Left colon (tissue), 2 donors: ENCODE results near the gene TRAPPC11. TPM values are rescaled to one million over a fixed set of nuclear protein-coding genes. Genes with fewer than 3 reads are reported as not detected.

Experiments
- ATAC-seq: fragments of 200-7000 bp; cut with Tn5 transposase; one replicate; pipeline ENCODE4 v1.9.1; 2020; ENCODE audit warnings: mild to moderate bottlenecking, moderate library complexity
- DNase-seq, 2 donors: peaks; one replicate each; pipeline ENCODE4 v3.0.0-alpha.2; 2020
- intact Hi-C, 2 donors: fragments of 100-400 bp; cut with DNase I in 1 of 2; cut with micrococcal nuclease in 1 of 2; formaldehyde crosslinking; loops; one replicate each; pipeline versions ENCODE4 v1.11.2 to v1.14.0; 2022; cut with DNase I, micrococcal nuclease
- total RNA-seq, 2 donors: library from RNA; stranded (reverse); fragmentation: NEBNext Ultra II Directional; extraction: Animal tissue kit (Norgen Biotek cat#: 25700); gene quantifications; one replicate each; pipeline ENCODE4 v1.2.1, GENCODE V29; 2021
- donor health status: DM: no; HTN: no; CAD: no.
- donor health status: DM: yes; HTN: yes; CAD: no.

TRAPPC11 gene
- total RNA-seq, 2 donors from 2014 or later, result 29.9 to 32.2 TPM

DNA sequence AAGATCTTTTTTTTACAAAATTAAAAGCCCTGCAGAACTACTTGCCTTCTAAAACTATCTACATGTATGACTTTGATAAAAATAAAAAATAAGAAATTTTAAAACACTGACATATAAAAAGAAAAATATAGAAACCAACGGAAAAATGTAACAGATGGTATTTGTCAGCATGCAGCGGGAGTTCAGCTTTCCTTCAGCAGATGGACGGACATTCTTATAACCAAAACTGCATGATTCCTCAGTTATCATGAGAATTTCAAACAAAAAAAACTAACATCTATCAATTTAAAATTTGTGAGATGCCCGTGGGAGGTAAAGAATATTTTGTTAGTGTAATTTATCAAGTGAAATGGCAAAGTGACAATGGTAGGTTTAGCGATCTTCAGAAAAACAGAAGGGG, 23.4 kb upstream of the TRAPPC11 start:
- ATAC-seq (no peak), DNase-seq (no peak)
- intact Hi-C loops, result no loop called here

DNA sequence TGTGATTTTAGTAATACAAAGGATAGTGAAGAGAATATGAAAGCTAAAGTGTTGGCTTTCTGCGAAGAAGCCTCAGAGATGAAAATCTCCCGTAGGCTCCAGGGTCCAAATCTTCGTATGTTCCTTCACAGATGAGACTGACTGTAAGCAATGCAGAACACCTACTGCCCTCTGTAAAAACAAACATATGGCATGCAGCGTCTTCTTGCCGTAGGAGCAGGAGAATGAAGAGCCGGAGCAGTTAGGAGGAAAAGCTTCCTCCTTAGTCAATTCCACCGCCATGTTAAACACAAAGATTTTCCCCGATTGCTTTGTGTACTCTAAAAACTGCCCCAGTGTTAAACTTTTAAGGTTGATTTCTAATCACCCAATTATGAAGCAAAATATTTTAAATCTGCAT, 22.6 kb upstream of the TRAPPC11 start:
- intact Hi-C loops, result no loop called here
- DNase-seq (peak in 1 of 2 donors; percentile 8), ATAC-seq (peak; percentile 98)

DNA sequence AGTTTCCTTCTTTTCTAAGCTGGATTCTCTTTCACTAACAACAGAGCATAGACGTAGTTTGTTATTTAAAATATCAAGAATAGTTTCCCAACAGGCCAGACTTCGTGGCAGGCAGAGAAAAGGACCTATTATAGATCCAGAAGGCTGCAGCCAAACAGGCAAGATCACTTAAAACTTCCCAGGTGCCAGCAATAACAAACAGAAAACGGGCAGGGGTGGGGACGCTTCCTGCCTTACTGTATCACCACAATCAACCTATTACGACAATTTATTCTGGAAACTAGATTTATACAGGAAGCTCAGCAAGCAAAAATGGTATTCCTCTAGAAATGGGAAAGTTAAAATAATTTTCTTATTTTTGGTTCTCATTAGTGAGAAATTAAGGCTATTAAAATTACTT, 22.2 kb upstream of the TRAPPC11 start:
- DNase-seq (peak in 1 of 2 donors; percentile 31), ATAC-seq (peak; percentile 80)
- intact Hi-C loops, result no loop called here

DNA sequence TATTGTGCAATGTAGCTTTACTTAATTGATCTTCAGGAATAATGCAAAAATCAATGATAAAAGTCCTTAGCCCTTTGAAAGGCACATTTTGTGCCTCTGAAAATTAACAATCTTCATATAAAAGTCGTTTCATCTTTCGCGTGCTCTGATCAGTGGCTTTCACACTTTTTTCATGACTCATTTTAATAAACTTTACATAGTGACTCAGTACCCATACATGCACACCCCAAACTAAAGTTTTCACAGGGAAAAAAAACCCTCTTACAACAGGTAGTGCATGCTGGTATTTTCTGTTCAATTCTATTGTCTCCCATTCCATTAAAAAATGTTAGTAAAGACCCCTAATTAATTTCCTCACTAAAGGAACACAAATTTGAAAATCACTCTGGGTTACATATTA, 21.6 kb upstream of the TRAPPC11 start:
- DNase-seq (no peak), ATAC-seq (no peak)
- intact Hi-C loops, result no loop called here

DNA sequence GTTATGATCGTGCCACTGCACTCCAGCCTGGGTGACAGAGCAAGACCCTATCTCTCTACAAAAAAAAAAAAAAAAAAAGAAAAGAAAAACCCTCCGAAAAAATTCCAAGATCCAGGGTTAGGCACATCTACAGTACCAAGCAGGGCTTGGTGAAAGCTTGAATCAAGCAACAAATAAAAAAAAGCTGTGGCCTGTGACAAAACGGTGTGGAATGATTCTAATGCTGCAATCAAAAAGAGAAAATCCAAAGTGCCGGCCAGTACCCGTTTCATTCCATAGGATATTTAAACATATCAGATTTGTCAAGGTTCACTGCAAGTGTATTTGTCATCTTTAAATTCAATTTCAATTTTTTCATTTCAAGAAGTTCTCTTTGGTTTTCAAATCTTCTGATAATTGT, 20.7 kb upstream of the TRAPPC11 start:
- DNase-seq, result no peak
- no peak for ATAC-seq
- intact Hi-C loops, result no loop called here

DNA sequence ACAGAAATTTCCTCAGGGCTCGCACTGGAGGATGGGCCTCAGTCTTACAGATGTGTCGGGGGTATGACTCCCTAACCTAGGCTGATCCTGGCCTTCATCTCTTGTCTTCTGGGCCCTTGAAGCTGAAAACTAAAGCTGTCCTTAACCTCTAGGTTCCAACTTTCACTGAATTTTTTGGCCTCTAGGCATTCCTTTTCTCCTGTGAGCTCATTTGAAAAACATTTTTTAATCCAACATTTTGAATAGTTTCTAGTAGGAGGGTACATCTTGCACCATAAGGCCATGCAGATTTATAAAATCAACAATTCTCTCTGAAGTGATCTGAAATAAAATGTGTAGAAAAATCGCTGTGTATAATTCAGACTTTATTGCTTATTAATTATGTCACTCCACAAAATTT, 19.8 kb upstream of the TRAPPC11 start:
- ATAC-seq, result no peak
- no peak for DNase-seq
- intact Hi-C loops, result no loop called here

DNA sequence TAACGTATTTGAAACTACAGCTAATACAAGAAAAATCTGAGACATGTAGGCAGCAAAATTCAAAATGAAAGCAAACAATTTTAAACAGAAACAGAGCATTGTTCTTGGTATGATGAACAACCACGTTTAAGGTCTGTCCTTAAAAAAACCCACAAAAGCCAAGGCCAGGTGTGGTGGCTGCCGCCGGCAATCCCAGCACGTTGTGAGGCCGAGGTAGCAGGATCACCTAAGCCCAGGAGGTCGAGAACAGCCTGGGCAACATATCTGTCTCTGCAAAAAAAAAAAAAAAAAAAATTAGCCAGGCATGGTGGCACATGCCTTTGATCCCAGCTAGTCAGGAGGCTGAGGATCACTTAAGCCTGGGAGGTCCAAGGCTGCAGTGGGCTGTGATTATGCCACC, 13.8 kb upstream of the TRAPPC11 start:
- ATAC-seq (no peak), DNase-seq (no peak)
- intact Hi-C loops, result no loop called here

DNA sequence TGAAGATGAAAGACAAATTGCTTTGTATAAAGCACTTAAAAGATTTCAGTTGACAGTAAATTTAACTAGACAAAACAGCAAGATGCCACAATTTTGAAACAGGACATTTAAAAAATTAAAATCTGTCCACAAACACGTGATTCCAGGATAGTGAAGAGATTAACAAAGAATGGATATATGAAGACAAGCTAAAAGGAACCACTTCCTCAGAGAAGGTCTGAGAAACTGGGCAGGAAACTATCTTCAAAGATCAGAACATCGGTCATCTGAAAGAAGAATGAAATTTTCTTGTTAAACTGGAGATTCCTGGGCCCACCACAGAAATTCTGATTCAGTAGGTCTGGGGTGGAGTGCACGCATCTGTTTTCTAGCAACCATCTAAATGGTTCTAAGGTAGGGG, 1.5 kb upstream of the TRAPPC11 start:
- no peak for ATAC-seq
- intact Hi-C loops, result no loop called here
- DNase-seq, result no peak

DNA sequence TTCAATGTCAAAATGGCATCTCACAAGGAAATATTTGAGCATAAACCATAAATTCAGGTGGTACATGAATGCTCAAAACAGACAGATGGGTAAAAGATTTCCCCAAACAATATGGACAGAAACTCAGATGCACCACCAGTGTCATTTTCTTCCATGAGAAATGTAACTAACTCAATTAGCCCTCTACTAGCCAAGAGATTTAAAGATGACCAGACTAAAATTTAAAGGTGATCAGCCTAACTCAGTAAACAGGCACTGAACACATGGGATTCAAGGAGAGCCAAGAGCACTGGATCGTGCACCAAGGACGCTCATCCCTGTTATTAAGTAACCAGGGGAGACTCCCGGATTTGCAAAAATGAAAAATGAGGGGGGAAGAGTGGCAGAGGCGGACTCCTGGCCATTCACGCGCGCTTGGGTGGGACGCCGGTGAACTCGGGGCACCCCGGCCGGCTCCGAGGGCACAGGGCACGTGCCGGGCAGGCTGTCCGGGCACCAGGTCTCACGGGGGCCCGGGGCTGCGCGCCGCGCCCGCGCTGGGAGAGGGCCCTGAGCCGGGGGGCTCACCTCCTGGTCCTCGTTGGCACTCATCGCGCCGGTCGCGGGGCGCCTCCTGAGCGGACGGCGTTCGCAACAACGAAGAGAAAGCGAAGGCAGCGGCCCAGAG, 598 bp upstream of the TRAPPC11 start:
- intact Hi-C loops, result no loop called here
- ATAC-seq (peak; percentile 48), DNase-seq (peak; percentile 25 to 51)

DNA sequence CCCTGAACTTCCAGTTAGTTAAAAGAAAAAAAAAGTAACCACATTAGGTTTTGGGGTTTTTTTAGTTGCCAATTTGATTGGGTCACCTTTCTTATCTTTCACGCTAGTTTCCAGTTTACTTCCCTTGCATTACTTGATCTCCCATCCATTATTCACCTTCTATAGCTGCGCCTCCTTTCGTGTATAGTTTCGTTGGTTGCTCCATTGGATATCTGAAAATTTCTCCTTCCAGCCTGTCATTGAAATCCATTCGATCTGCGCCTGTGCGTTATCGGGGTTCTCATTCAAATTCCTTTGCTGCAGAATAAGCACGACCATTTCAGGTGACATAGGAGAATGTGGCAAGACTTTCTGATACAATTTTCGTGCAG, 764 bp downstream of the TRAPPC11 start:
- intact Hi-C loops, result no loop called here
- ATAC-seq (no peak), DNase-seq (no peak)

DNA sequence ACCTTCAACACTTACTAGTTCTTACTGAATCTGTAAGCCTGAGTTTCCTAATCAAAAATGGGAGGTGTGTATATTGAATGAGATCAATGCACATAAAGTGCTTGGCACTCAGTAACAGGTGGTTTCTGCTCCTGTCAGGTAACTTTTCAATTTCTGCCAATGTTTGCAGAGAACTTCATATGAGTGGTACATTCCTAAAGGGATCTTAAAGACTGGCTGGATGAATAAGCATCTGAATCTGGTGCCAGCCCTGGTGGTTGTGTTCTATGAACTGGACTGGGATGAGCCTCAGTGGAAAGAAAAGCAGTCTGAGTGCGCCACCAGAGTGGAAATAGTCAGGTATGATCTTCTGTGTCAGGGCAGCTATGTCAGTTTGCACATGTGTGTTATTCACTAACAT, 7.0 kb downstream of the TRAPPC11 start:
- DNase-seq, result no peak
- ATAC-seq, result no peak
- intact Hi-C loops, result no loop called here

DNA sequence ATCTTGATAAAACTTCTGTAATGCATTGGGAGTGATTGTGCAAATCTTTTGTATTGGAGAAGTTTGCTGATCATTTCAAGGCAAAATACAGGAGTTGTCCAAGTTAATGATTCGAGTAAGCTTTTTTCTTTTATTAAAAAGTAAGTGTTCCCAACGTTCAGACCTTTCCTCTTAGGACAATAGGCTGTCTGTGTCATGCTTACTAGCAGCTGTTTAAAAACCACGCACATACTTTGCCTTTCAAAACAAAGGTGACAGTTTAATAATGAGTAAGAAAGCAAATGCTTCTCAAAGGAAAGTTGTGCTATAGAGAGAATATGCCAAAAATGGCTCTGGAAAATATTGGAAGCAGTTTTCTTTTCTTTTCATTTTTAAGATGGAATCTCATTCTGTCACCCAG, 11.2 kb downstream of the TRAPPC11 start:
- intact Hi-C loops, result no loop called here
- ATAC-seq (no peak), DNase-seq (no peak)

DNA sequence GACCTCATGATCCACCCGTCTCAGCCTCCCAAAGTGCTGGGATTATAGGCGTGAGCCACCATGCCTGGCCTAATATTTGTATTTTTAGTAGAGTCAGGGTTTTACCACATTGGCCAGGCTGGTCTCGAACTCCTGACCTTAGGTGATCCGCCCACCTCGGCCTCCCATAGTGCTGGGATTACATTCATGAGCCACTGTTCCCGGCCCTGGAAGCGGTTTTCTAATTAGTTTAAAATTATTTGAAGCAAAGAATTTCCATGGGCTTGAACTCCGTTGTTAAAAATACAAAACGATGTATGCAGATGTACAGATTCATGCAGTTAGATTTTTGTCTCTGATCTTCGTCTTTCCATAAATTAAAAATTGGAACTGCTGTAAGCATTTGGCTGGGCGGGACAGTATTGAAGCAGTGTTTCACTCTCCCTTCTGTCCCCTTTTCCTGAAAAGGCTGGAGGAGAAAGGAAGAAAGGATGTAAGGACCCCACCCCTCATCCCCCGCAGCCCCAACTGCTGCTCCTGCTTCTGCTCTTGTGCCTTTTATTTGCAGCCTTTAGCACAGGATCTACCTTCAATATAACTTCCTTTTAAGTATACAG, 12.0 kb downstream of the TRAPPC11 start:
- intact Hi-C loops, result no loop called here
- ATAC-seq, result no peak
- DNase-seq, result no peak

DNA sequence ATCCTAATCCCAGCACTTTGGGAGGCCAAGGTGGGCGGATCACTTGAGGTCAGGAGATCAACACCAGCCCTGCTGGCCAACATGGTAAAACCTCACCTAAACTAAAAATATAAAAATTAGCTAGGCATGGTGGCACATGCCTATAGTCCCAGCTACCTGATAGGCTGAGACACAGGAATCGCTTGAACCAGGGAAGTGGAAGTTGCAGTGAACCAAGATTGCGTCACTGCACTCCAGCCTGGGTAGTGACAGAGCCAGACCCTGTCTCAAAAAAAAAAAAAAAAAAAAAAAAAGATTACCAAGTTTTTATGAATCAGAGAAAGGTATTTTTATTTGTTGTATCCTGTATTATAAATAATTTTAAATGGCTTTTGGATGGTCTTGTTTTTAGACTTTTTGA, 15.1 kb downstream of the TRAPPC11 start:
- no peak for DNase-seq
- no peak for ATAC-seq
- intact Hi-C loops, result no loop called here

DNA sequence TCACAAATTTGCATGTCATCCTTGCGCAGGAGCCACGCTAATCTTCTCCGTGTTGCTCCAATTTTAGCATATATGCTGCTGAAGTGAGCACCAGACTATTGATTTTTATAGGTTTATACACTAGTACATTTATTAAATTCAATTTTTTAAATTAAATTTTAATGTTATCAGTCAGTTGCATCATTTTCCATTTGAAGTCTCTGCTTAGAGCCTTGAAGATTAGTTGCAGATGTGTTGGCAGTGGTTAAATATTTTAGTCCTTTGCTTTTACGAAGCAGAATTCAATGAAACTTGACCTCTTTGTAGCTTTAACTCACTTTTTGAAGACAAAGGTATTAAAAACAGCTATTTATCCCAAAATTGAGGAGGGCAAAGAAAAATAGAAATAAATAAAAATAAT, 16.5 kb downstream of the TRAPPC11 start:
- no peak for ATAC-seq
- intact Hi-C loops, result no loop called here
- no peak for DNase-seq

DNA sequence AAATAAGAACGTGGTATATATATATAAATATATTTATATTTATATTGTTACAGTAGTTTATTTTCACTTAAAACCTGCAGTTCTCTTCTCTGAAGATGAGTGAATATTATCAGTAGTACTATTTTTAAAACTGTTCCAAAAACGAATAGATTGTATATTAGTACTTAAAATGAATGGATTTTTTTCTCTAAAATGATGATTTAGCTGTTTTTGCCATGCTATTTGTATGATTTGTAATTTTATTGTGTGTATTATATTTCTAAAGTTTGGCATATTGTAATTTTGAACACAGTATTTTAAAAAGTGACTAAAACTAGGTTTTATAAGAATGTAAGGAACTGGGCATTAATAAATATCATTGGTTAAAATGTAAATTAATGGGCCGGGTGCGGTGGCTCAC, 22.0 kb downstream of the TRAPPC11 start:
- no peak for DNase-seq
- intact Hi-C loops, result no loop called here
- no peak for ATAC-seq

DNA sequence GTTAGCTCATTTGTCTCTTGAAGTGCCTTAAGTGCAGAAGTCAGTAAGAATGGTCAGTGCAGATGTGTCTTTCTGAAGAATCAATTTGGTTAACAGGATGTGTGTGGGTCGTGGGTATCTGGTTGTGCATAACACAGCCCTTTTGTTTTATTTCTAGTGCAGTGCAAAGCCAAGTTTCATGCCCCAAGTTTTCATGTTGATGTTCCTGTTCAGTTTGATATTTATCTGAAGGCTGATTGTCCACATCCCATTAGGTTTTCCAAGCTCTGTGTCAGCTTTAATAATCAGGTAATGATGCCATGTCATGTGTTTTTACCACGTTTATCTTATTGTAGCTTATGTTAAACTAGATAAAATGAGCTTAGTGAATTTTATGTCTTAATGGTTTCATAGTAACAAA, 27.4 kb downstream of the TRAPPC11 start:
- intact Hi-C loops, result no loop called here
- no peak for DNase-seq
- ATAC-seq, result no peak

DNA sequence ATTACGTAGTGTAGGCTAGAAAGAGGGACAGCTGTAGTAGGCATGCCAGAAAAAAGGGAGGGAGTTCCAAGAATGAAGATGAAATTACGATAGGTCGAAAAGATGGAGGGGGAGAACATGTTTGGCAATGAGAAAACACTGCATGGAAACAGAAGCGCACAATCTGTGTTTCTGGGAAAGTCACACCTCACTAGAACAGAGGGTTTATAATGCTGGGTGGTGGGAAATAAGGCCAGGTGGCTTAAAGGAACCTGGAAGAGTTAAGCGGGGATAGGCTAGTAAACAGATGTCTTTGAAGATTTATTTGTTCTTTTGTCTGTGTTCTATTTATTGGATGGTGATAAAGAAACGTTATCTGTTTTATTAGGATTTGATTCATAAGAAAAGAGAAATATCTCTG, 29.1 kb downstream of the TRAPPC11 start:
- intact Hi-C loops, result no loop called here
- ATAC-seq (no peak), DNase-seq (no peak)

DNA sequence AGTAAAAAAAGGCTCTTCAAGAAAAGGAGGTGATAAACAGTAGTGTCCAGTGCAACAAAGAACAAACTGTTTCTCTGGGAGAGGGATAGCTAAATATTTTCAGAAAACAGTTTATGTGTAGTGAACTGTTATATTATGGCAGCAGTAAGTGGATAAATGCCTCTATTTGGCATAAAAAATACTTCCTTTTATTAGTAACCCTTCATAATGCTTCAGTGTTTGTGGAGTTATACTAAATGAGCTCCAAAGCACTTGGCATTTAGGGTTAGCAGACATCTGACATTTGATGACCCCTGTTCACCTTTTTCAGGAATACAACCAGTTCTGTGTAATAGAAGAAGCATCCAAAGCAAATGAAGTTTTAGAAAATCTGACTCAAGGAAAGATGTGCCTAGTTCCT, 31.9 kb downstream of the TRAPPC11 start:
- DNase-seq (no peak), ATAC-seq (no peak)
- intact Hi-C loops, result no loop called here

DNA sequence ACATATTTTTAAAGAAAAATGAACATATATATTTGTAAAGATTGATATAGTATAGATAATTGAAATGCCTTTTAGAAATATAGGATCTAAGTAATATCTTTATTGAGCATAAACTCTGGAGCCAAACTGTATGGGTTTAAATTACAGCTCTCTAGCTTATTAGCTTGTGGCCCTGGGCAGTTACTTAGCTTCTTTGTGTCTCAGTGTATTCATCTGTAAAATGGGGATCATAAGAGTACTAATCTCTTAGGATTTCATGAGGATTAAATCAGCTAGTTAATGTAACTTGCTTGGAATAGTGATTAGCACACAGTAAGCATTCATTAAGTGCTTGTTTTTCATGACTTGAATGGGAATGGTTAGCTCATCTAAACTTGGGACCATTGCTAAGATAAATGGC, 32.8 kb downstream of the TRAPPC11 start:
- DNase-seq (no peak), ATAC-seq (no peak)
- intact Hi-C loops, result no loop called here

DNA sequence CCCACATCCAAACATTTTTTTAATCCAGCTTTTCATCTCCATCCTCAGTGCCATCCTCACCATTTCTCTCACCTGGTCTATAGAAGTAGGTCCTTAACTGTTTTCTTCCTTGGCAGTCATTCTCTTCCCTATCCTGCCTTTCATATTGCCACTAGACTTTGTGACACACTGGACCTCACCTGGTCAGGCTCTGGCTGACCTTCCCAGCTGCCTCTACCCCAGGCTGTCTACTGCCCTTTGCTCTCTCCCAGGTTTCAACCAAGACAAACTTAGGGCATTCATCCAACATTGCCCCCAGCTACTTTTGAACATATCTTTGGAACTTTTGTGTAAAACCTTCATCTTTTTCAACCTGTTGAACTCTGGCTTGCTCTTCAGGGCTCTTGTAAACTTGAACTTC, 39.8 kb downstream of the TRAPPC11 start:
- no peak for ATAC-seq
- no peak for DNase-seq
- intact Hi-C loops, result no loop called here
